ENCODE measurements around the gene ZNF740.

Gene ZNF740

DNA sequence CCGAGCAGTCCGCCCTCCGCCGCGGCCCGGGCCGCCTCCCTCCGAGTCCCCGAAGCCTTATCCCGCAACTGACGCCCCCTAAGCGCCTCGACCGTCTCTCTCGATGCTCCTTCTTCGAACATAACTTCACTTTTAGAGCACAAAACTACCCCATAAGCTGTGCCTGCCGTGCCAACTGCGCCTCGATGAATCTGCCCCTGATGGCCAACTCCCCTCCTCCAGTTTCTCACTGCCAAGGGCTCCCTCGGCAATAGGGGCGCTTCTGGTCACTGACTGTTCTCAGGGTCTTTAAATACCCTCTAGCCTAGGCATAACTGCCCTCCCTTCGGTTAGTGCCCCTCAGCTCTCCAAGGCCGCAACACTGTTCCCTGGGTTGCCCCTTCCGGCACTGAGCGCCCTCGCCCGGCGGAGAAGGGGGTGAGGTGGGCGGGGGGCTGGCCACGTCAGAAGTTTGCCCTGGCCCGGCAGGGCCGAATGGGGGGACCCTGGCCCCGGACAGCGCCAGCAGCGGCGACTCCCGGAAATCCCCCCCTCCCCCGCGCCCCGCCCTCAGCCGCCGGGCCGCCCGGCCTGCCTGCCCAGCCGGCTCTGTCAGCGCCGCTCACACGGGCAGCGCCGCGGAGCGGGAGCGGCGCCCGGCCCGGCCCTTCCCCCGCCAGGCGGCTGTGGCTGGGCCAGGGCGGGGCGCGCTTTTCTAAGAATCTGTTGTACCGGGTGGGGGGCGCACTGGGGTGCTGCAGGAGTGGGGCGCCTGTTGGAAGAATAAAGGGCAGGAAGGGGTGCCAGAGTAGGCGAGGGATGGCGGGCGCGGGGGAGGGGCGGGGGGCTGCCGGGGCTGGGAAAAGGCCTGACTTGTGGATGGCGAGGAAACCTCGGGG lies 40.9 kb downstream of the ZNF740 start:
- Histone ChIP-seq H3K79me2 (ENCODE audit: control insufficient read depth, insufficient read depth, low read length, unreplicated experiment) (peaks cover 28% of the 10 kb centered on the region), H3K4me3 (ENCODE audit: low read depth, low read length) (peak overlapping the region; percentile 79), H2AFZ (ENCODE audit: low read length, unreplicated experiment) (peak overlapping the region; percentile 86), H3K27me3 (ENCODE audit: insufficient read depth, low read length) (no peaks in the 10 kb centered on the region), H3K27ac (ENCODE audit: low read depth, low read length) (peak overlapping the region; percentile 98), H3K36me3 (ENCODE audit: insufficient read depth, low read length) (no peaks in the 10 kb centered on the region), H3K4me1 (ENCODE audit: control insufficient read depth, insufficient read depth, low read length, unreplicated experiment) (peaks cover 42% of the 10 kb centered on the region)

DNA sequence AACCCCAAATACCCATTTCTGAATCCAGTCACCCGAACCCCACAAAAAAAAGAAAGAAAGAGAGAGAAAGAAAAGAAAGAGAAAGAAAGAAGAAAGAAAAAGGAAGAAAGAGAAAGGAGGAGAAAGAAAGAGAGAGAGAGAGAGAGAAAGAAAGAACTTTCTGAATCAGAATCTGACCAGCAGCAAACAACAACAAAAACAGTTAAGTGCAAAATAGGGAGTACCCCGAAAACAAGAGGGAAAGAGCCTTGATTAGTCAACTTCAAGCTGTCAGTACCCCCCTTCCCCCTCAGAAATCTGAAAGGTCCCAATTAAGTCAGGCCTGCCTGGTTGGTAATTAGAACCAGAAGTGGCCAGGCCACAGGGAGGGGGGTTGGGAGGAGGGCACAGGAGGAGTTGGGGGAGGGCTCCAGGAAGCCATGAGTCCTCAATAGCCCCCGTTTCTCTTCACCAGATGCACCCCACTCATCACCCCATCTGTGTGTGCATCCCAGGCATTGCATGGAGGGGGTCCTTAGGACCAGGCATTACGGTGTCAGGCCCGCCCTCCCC lies 41.7 kb downstream of the ZNF740 start:
- Histone ChIP-seq H2AFZ (ENCODE audit: low read length, unreplicated experiment) (no peak overlapping the region), H3K36me3 (ENCODE audit: insufficient read depth, low read length) (no peaks in the 10 kb centered on the region), H3K27me3 (ENCODE audit: insufficient read depth, low read length) (no peaks in the 10 kb centered on the region), H3K4me1 (ENCODE audit: control insufficient read depth, insufficient read depth, low read length, unreplicated experiment) (peaks cover 34% of the 10 kb centered on the region), H3K4me3 (ENCODE audit: low read depth, low read length) (peak overlapping the region; percentile 79), H3K27ac (ENCODE audit: low read depth, low read length) (peak overlapping the region; percentile 98), H3K79me2 (ENCODE audit: control insufficient read depth, insufficient read depth, low read length, unreplicated experiment) (peaks cover 21% of the 10 kb centered on the region)

DNA sequence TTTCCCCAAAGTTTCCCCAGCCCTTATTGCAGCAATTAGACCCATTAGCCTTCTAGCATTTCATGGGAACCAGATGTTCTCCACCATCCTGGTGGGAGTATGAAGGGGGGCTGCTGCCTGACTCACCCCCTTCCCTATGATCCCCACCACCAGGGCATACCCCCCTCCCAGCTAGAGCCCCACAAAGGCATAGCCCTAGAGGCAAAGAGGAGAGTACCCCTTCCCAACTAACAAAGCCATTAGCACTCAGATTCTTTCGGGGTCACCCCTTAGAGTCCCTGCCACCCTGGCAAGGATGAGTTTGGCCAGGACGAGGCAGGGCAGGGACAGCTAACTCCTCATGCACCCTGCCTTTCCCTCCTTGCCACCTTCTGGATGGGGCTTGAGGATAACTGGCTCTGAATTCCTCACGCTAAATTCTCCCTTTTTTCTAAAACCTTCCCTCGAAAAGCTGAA lies 42.3 kb downstream of the ZNF740 start:
- Histone ChIP-seq H3K27ac (ENCODE audit: low read depth, low read length) (no peak overlapping the region), H3K27me3 (ENCODE audit: insufficient read depth, low read length) (no peaks in the 10 kb centered on the region), H3K36me3 (ENCODE audit: insufficient read depth, low read length) (no peaks in the 10 kb centered on the region), H3K4me3 (ENCODE audit: low read depth, low read length) (no peak overlapping the region), H2AFZ (ENCODE audit: low read length, unreplicated experiment) (no peak overlapping the region), H3K79me2 (ENCODE audit: control insufficient read depth, insufficient read depth, low read length, unreplicated experiment) (peaks cover 16% of the 10 kb centered on the region), H3K4me1 (ENCODE audit: control insufficient read depth, insufficient read depth, low read length, unreplicated experiment) (peaks cover 28% of the 10 kb centered on the region)

DNA sequence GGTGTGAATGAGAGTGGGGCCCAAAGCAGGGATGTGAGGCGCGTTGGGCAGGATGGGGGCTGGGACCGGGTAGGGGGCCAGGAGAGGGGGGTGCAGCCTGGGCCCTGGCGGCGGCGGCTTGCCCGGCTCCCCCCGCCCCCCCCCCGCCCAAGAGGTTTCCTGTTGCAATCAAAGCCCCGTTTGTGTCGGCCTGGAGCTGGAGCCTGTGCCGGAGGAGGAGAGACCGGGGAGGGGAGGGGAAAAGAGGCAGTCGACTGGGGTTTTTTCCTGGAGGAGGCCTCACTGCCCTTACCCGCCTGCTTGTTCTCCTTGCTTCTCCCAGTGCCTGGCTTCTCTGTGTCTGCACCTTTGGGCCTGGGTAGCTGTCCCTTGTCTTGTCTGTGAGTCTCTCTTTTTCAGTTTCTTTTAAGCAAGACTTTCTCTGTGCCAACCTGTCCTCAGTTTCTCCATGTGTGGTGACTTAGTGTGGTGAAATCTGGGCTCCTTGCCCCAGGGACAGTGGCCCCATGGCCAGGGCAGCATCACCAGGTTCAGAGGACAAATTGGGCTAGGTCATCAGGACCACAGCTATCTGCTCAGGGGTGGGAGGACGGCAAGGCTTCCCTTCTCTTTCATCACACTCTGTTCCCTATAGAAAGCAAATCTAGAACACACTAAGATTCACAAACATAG lies 43.0 kb downstream of the ZNF740 start:
- no peak overlapping the region for H2AFZ ChIP-seq (ENCODE audit: low read length, unreplicated experiment)
- H3K4me1 ChIP-seq (ENCODE audit: control insufficient read depth, insufficient read depth, low read length, unreplicated experiment), result peaks cover 21% of the 10 kb centered on the region
- H3K36me3 ChIP-seq (ENCODE audit: insufficient read depth, low read length), result no peaks in the 10 kb centered on the region
- no peak overlapping the region for H3K27ac ChIP-seq (ENCODE audit: low read depth, low read length)
- H3K4me3 ChIP-seq (ENCODE audit: low read depth, low read length), result no peak overlapping the region
- no peaks in the 10 kb centered on the region for H3K27me3 ChIP-seq (ENCODE audit: insufficient read depth, low read length)
- H3K79me2 ChIP-seq (ENCODE audit: control insufficient read depth, insufficient read depth, low read length, unreplicated experiment), result peaks cover 9% of the 10 kb centered on the region

DNA sequence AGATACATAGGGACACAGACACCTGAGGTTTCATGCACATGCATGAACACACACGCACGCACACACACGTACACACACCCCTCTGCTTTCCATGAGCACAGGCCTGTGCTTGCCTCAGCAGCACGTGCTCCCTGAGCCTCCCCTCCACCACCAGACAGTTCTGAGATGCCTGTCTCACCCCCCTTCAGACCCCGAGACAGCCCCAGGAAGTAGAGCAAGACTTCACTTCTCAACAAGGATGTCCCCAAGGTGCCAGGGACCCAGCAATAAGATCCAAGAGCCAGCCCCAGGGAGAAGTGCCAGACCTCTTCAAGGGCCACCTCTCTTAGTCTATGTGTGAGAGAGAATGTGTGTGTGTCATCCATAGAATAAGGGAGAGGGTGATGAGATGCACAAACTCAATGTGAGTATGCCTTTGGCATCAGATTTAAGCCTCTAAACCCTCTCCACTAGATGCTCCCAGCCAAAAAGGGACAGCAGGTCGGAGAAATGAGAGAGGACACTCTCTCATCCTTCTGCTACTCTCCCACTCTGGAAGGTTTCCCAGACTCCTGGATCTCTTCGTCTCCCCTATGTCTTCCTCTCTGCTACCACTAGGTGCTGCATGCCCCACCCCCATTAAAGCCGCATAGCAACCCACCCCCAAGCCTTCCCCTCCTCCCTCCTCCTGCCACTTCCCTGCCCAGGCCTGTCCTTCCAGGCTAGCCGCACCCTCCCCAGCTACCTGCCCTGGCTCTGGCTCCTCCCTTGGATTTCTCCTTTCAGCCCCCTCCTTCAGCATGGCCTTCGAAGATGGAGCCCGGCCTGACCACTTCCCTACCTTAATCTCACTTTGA lies 43.8 kb downstream of the ZNF740 start:
- H3K36me3 ChIP-seq (ENCODE audit: insufficient read depth, low read length), result no peaks in the 10 kb centered on the region
- no peak overlapping the region for H2AFZ ChIP-seq (ENCODE audit: low read length, unreplicated experiment)
- no peaks in the 10 kb centered on the region for H3K27me3 ChIP-seq (ENCODE audit: insufficient read depth, low read length)
- H3K79me2 ChIP-seq (ENCODE audit: control insufficient read depth, insufficient read depth, low read length, unreplicated experiment), result peaks cover 3% of the 10 kb centered on the region
- H3K4me3 ChIP-seq (ENCODE audit: low read depth, low read length), result no peak overlapping the region
- H3K4me1 ChIP-seq (ENCODE audit: control insufficient read depth, insufficient read depth, low read length, unreplicated experiment), result peaks cover 21% of the 10 kb centered on the region
- H3K27ac ChIP-seq (ENCODE audit: low read depth, low read length), result no peak overlapping the region

DNA sequence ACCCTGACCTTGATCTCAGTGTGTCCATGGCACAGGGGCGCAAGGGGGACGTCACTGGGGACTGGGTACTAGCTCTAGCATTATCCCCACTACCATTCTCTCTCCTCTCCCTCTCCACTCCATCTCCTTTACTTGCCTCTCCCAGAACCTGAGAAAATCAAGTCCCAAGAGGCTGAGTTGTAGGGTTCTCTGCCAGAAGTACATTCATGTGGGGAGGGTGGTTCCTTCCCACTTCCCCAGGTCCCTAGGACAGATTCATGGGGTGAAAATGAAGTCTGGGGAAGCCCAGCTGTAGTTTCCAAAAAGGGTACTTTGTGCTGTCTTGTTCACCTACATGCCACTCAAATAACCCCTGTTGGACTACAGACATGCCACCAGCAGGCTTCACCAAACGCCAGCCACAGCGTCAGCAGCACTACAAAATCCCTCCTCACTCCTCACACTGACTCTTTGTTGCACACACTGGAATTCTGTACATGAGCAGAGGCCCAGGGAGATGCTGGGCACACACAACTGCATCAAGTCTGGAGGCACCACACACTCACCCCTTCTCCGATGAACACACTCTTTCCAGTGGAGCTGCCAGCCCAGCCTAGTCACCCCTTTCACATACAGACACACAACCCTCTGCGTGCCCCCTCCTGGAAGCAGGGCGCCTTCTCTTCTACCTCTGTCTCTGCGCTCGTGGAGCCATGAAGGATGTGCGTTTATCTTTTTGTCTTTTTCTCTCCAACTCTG lies 44.5 kb downstream of the ZNF740 start:
- Histone ChIP-seq H3K79me2 (ENCODE audit: control insufficient read depth, insufficient read depth, low read length, unreplicated experiment) (no peaks in the 10 kb centered on the region), H3K36me3 (ENCODE audit: insufficient read depth, low read length) (no peaks in the 10 kb centered on the region), H3K27me3 (ENCODE audit: insufficient read depth, low read length) (no peaks in the 10 kb centered on the region), H2AFZ (ENCODE audit: low read length, unreplicated experiment) (no peak overlapping the region), H3K4me1 (ENCODE audit: control insufficient read depth, insufficient read depth, low read length, unreplicated experiment) (peaks cover 21% of the 10 kb centered on the region), H3K27ac (ENCODE audit: low read depth, low read length) (no peak overlapping the region), H3K4me3 (ENCODE audit: low read depth, low read length) (no peak overlapping the region)

DNA sequence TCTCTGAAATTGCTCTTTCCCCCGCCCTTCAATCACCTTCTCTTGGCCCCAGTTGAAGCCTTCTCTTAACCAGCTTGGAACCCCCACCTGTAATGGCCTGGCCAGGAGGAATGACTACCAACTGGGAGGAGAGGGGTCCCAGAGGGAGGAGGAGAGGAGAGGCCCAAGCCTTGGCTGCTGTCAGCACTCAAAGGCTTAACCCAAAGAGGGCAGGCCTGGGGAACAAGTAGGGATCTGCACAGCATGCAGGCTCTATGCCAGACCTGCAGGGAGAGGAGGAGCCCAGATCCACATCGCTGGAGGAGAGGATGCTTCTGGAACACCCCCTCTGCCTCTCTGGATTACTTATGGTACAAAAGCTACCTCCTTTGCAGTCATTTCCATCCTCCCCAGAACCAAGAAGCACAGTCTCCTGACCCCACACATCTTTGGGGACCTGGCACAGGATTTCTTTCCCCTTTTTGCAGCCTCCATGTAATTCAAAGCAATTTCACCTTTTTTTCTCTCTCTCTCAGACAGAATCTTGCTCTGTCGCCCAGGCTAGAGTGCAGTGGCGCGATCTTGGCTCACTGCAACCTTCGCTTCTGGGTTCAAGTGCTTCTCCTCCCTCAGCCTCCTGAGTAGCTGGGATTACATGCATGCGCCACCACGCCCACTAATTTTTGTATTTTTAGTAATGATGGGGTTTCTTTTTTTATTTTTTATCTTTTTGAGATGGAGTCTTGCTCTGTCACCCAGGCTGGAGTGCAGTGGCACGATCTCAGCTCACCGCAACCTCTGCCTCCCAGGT lies 45.3 kb downstream of the ZNF740 start:
- H3K4me1 ChIP-seq (ENCODE audit: control insufficient read depth, insufficient read depth, low read length, unreplicated experiment), result peaks cover 23% of the 10 kb centered on the region
- H3K79me2 ChIP-seq (ENCODE audit: control insufficient read depth, insufficient read depth, low read length, unreplicated experiment), result no peaks in the 10 kb centered on the region
- no peak overlapping the region for H3K4me3 ChIP-seq (ENCODE audit: low read depth, low read length)
- no peaks in the 10 kb centered on the region for H3K27me3 ChIP-seq (ENCODE audit: insufficient read depth, low read length)
- no peak overlapping the region for H2AFZ ChIP-seq (ENCODE audit: low read length, unreplicated experiment)
- H3K36me3 ChIP-seq (ENCODE audit: insufficient read depth, low read length), result no peaks in the 10 kb centered on the region
- H3K27ac ChIP-seq (ENCODE audit: low read depth, low read length), result no peak overlapping the region

DNA sequence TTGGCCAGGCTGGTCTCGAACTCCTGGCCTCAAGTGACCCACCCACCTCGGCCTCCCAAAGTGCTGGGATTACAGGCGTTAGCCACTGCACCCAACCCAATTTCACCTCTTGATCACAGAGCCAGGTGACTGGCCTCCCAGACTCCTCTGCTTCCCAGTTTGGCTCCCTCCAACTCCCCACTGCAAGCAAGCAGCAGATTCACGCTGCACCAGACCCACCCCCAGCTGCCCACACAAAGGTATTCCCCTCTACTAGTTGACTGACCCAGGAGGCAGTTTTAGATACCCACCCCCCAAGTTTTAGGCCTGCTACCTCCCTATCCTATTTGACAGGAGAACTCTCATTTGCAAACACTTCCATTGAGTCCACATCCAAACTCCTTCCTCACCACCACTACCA lies 46.3 kb downstream of the ZNF740 start:
- H3K36me3 ChIP-seq (ENCODE audit: insufficient read depth, low read length), result no peaks in the 10 kb centered on the region
- H3K79me2 ChIP-seq (ENCODE audit: control insufficient read depth, insufficient read depth, low read length, unreplicated experiment), result no peaks in the 10 kb centered on the region
- H3K4me3 ChIP-seq (ENCODE audit: low read depth, low read length), result no peak overlapping the region
- H3K27ac ChIP-seq (ENCODE audit: low read depth, low read length), result no peak overlapping the region
- peaks cover 28% of the 10 kb centered on the region for H3K4me1 ChIP-seq (ENCODE audit: control insufficient read depth, insufficient read depth, low read length, unreplicated experiment)
- H3K27me3 ChIP-seq (ENCODE audit: insufficient read depth, low read length), result no peaks in the 10 kb centered on the region
- H2AFZ ChIP-seq (ENCODE audit: low read length, unreplicated experiment), result no peak overlapping the region

DNA sequence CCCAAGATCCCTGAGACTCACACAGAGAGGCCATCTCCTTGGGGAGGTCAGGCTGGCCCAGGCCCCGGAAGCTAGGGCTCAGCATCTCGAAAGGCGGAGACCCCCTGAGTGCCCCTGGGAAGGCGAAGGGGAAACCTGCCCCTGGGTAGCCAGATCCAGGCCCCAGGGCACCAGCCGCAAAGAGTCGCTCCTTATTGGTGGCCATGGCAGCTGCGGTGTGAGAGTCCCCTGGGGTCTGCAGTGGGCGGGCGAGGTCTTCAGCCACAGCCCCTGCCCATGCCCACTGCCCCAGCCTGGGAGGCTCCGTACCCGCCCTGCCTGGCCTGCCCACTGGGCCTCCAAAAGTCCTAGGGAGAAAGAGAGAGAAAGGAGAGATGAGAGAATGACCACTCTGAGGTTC lies 46.8 kb downstream of the ZNF740 start:
- H3K4me1 ChIP-seq (ENCODE audit: control insufficient read depth, insufficient read depth, low read length, unreplicated experiment), result peaks cover 23% of the 10 kb centered on the region
- no peaks in the 10 kb centered on the region for H3K27me3 ChIP-seq (ENCODE audit: insufficient read depth, low read length)
- H3K36me3 ChIP-seq (ENCODE audit: insufficient read depth, low read length), result no peaks in the 10 kb centered on the region
- no peak overlapping the region for H3K27ac ChIP-seq (ENCODE audit: low read depth, low read length)
- no peak overlapping the region for H3K4me3 ChIP-seq (ENCODE audit: low read depth, low read length)
- H3K79me2 ChIP-seq (ENCODE audit: control insufficient read depth, insufficient read depth, low read length, unreplicated experiment), result no peaks in the 10 kb centered on the region
- no peak overlapping the region for H2AFZ ChIP-seq (ENCODE audit: low read length, unreplicated experiment)

Data from ACC112 (cell line).